Smooth muscle cell (in vitro differentiated cells): ENCODE results near the gene RTN3. TPM values are rescaled to one million over a fixed set of nuclear protein-coding genes. Genes with fewer than 3 reads are reported as not detected.

Experiments used
- DNase-seq: peaks from one replicate; lab custom pipeline; 2025; ENCODE audit not compliant: unreplicated experiment; lab: John Stamatoyannopoulos, UW
- H2AFZ ChIP-seq: fragments of 200-600 bp; sonication (generic); 2 replicates; pipeline ENCODE4 v1.6.0; 2016; ENCODE audit warnings: antibody characterized with exemption, low read depth, mild to moderate bottlenecking
- H3F3A ChIP-seq: fragments of 200-600 bp; sonication (generic); 2 replicates; pipeline ENCODE4 v1.6.0; 2017; ENCODE audit warnings: antibody characterized with exemption, low read depth
- H3K27ac ChIP-seq: fragments of 200-600 bp; sonication (generic); 2 replicates; pipeline ENCODE4 v1.5.1; 2016; ENCODE audit warnings: low read depth, mild to moderate bottlenecking
- H3K27me3 ChIP-seq: fragments of 200-600 bp; sonication (generic); 2 replicates; pipeline ENCODE4 v1.6.1; 2016; ENCODE audit warnings: low read depth, mild to moderate bottlenecking
- H3K36me3 ChIP-seq: fragments of 200-600 bp; sonication (generic); 2 replicates; pipeline ENCODE4 v1.5.1; 2016; ENCODE audit warnings: low read depth
- H3K4me1 ChIP-seq: fragments of 200-600 bp; sonication (generic); 2 replicates; pipeline ENCODE4 v1.5.1; 2016; ENCODE audit warnings: low read depth
- H3K4me2 ChIP-seq: fragments of 200-600 bp; sonication (generic); 2 replicates; pipeline ENCODE4 v1.6.0; 2016; ENCODE audit warnings: mild to moderate bottlenecking
- H3K4me3 ChIP-seq: fragments of 200-600 bp; sonication (generic); 2 replicates; pipeline ENCODE4 v1.5.1; 2016; ENCODE audit warnings: mild to moderate bottlenecking
- H3K79me2 ChIP-seq: fragments of 200-600 bp; sonication (generic); 2 replicates; pipeline ENCODE4 v1.6.0; 2016; ENCODE audit warnings: low read depth, mild to moderate bottlenecking
- H3K9ac ChIP-seq: fragments of 200-600 bp; sonication (generic); 2 replicates; pipeline ENCODE4 v1.6.0; 2016; ENCODE audit warnings: low read depth
- H3K9me3 ChIP-seq: fragments of 200-600 bp; sonication (generic); replicated peaks from 2 replicates; pipeline ENCODE4 v1.5.1; 2016; ENCODE audit warnings: low read depth
- H4K20me1 ChIP-seq: fragments of 200-600 bp; sonication (generic); 2 replicates; pipeline ENCODE4 v1.6.0; 2016; ENCODE audit warnings: low read depth
- CTCF ChIP-seq: fragments of 200-600 bp; sonication (generic); IDR thresholded peaks from 2 replicates; pipeline ENCODE4 v1.5.1; 2017; ENCODE audit warnings: borderline replicate concordance, mild to moderate bottlenecking, antibody characterized with exemption; ENCODE audit not compliant: insufficient read depth, poor library complexity, severe bottlenecking
- WGBS: methylation state at CpG from one replicate; pipeline ENCODE4 v1.1.7; 2016; ENCODE audit warnings: low lambda C conversion rate; 5-methylcytosine and 5-hydroxymethylcytosine counted together
- polyA plus RNA-seq: library from polyadenylated mRNA; unstranded; fragments of >200 nt; fragmentation: Nextera tagmentation; extraction: Ambion mirVana; gene quantifications from 2 replicates; pipeline ENCODE4 v1.2.1, GENCODE V29; 2016
- total RNA-seq: library from RNA; depleted of rRNA; stranded (reverse); fragments of >200 nt; gene quantifications from 2 replicates; pipeline ENCODE4 v1.2.3, GENCODE V29; 2014

The RTN3 gene
- total and polyA plus RNA-seq, 2 experiments from 2014 or later = 43.5 to 64.9 TPM

DNA sequence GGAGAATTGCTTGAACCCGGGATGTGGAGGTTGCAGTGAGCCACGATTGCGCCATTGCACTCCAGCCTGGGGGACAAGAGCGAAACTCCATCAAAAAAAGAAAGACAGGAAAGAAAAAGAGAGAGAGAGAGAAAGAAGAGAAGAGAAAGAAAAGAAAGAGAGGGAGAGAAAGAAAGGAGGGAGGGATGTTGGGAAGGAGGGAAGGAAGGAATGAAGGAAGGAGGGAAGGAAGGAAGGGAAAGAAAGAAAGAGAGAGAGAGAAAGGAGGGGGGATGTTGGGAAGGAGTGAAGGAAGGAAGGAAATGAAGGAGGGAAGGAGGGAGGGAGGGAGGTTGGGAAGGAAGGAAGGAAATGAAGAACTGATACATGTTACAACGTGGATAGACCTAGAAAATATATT lies 119.6 kb downstream of the RTN3 start:
- Histone ChIP-seq H2AFZ (no peak overlapping the region), H3K4me1 (no peaks in the 10 kb centered on the region), H3K79me2 (no peaks in the 10 kb centered on the region), H3K4me2 (no peak overlapping the region), H3K9me3 (no peaks in the 10 kb centered on the region), H3K36me3 (no peaks in the 10 kb centered on the region), H3K9ac (no peak overlapping the region), H3K27me3 (no peaks in the 10 kb centered on the region), H4K20me1 (no peaks in the 10 kb centered on the region), H3K4me3 (no peak overlapping the region), H3F3A (no peaks in the 10 kb centered on the region), H3K27ac (no peak overlapping the region)
- WGBS = 97% methylated on average over 5 of the region's 5 CpGs
- DNase-seq = no peak
- no peak for TF ChIP-seq CTCF

DNA sequence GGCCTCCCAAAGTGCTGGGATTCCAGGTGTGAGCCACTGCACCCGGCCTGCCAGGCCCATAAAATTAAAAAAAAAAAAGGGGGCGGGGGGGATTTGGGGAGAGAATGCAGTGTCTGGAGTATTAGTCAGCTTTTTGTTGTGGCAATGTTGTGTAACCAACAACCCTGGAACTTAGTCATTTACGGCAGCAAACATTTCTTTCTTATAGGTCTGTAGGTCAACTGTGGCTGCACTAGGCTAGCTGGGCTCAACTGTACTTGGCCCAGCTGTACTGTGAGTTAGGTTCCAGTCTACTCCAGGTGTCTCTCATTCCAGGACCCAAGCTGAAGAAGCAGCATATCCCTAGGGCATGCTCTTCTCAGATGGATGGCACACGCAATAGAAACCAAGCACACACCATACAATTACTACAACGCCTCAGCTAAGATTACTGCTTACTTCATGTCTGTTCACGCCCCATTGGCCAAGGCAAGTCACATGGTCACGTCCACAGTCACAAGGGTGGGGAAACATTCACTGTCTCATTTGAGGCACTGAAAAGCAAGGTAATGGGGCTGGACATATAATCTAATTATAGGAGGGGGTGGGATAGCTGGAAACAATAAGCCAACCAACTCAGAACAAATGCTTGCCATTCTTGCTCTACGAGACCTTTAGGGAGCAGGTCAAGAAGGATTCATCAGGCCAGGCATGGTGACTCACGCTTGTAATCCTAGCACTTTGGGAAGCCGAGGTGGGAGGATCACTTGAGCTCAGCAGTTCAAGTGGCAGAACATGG lies 121.5 kb downstream of the RTN3 start:
- Histone ChIP-seq H3K4me2 (peak overlapping the region; percentile 2), H3K27me3 (no peaks in the 10 kb centered on the region), H3K36me3 (no peaks in the 10 kb centered on the region), H3K9me3 (no peaks in the 10 kb centered on the region), H3K79me2 (no peaks in the 10 kb centered on the region), H3K9ac (peak overlapping the region; percentile 7), H2AFZ (no peak overlapping the region), H3K4me3 (no peak overlapping the region), H3F3A (no peaks in the 10 kb centered on the region), H3K27ac (peak overlapping the region; percentile 64), H3K4me1 (no peaks in the 10 kb centered on the region), H4K20me1 (no peaks in the 10 kb centered on the region)
- DNase-seq = no peak
- 32% methylated on average over 10 of the region's 10 CpGs for WGBS
- no peak for TF ChIP-seq CTCF

GRCh38 chr11:63804259-63804658 lies 123.0 kb downstream of the RTN3 start:
- no peak for DNase-seq

More at GRCh38 chr11:63804259-63804658, 123.0 kb downstream of the RTN3 start:
- WGBS = 79% methylated on average over 6 of the region's 6 CpGs
- Histone ChIP-seq H2AFZ (no peak overlapping the region), H3K4me3 (no peak overlapping the region), H3K9ac (no peak overlapping the region), H4K20me1 (no peaks in the 10 kb centered on the region), H3F3A (no peaks in the 10 kb centered on the region), H3K27ac (peak overlapping the region; percentile 64), H3K4me1 (no peaks in the 10 kb centered on the region), H3K27me3 (no peaks in the 10 kb centered on the region), H3K9me3 (no peaks in the 10 kb centered on the region), H3K79me2 (no peaks in the 10 kb centered on the region), H3K4me2 (no peak overlapping the region), H3K36me3 (no peaks in the 10 kb centered on the region)
- no peak for TF ChIP-seq CTCF
